ENCODE data around the gene TRIM37.

DNA sequence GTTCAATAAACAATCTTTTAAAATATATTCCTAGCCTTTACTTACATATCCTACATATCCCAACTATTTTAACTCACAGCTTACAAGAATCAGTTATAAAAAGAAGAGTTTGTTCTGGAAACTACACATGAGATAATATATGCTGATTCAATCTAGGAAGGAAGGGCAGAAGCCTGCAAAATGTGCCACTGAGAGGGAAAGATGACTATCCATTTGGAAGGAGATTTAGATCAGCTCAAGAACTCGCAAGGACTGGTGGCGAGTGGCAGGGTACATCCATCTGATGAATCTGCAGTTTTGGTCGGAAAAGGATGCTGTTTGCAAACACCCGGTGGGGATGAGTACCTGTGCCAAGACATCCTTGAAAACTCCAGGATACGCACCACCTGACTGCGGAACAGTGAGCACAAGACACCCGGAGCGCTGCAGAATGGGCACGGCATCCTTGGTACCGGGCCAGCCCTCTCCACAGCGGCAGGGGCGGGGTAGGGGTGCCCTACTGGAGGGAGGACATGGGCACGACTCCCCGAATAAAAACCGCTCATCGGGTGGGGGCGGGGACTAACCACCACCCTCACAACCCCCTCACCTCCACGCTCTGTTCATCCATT lies 723 bp downstream of the TRIM37 start:
- TF ChIP-seq CREB1 (CRISPR knock-in tag; IDR thresholded peaks at IDR 0.05) (no peak), GABPB1 (CRISPR knock-in tag; IDR thresholded peaks at IDR 0.05) (no peak), FOXJ3 (CRISPR knock-in tag; IDR thresholded peaks at IDR 0.05; ENCODE audit: borderline replicate concordance) (no peak)
- TF ChIP-seq, protein P1, sequence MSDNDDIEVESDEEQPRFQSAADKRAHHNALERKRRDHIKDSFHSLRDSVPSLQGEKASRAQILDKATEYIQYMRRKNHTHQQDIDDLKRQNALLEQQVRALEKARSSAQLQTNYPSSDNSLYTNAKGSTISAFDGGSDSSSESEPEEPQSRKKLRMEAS (CRISPR knock-in tag; IDR thresholded peaks at IDR 0.05), result no peak

Measured in WTC11 (cell line).